MM.1S (cell line): ENCODE results near the gene ZBTB7A.

Source experiments
- DNase-seq: peaks from one replicate; pipeline ENCODE4 v3.0.0-alpha.2; 2015
- H2AFZ ChIP-seq: fragments of 300-600 bp; sonication (generic); 2 replicates; pipeline ENCODE4 v1.6.0; 2016; ENCODE audit warnings: antibody characterized with exemption, low read length
- H3F3A ChIP-seq: fragments of 300-600 bp; sonication (generic); 2 replicates; pipeline ENCODE4 v1.6.1; 2016; ENCODE audit warnings: mild to moderate bottlenecking, antibody characterized with exemption, low read length, moderate library complexity, mixed read lengths; ENCODE audit not compliant: insufficient read depth
- H3K27ac ChIP-seq: fragments of 300-600 bp; sonication (generic); 2 replicates; pipeline ENCODE4 v1.5.1; 2016; ENCODE audit warnings: mild to moderate bottlenecking, low read length
- H3K27me3 ChIP-seq: fragments of 300-600 bp; sonication (generic); replicated peaks from 2 replicates; pipeline ENCODE4 v1.6.0; 2016; ENCODE audit warnings: low read length; ENCODE audit not compliant: insufficient read depth
- H3K36me3 ChIP-seq: fragments of 300-600 bp; sonication (generic); replicated peaks from 2 replicates; pipeline ENCODE4 v1.6.1; 2016; ENCODE audit warnings: mild to moderate bottlenecking, low read length, mixed read lengths; ENCODE audit not compliant: insufficient read depth
- H3K4me1 ChIP-seq: fragments of 300-600 bp; sonication (generic); 2 replicates; pipeline ENCODE4 v1.6.1; 2016; ENCODE audit warnings: low read length, mixed read lengths
- H3K4me2 ChIP-seq: fragments of 300-600 bp; sonication (generic); 2 replicates; pipeline ENCODE4 v1.6.0; 2016; ENCODE audit warnings: low read depth, low read length
- H3K4me3 ChIP-seq: fragments of 300-600 bp; sonication (generic); 2 replicates; pipeline ENCODE4 v1.5.1; 2016; ENCODE audit warnings: low read length, mixed read lengths
- H3K79me2 ChIP-seq: fragments of 300-600 bp; sonication (generic); 2 replicates; pipeline ENCODE4 v1.6.1; 2016; ENCODE audit warnings: mixed run types, low read length, mixed read lengths
- H3K9ac ChIP-seq: fragments of 300-600 bp; sonication (generic); 2 replicates; pipeline ENCODE4 v1.6.1; 2016; ENCODE audit warnings: low read length, mixed read lengths
- H3K9me2 ChIP-seq: fragments of 300-600 bp; sonication (generic); replicated peaks from 2 replicates; pipeline ENCODE4 v1.6.1; 2016; ENCODE audit warnings: mild to moderate bottlenecking, low read length, mixed read lengths; ENCODE audit not compliant: insufficient read depth
- H3K9me3 ChIP-seq: fragments of 300-600 bp; sonication (generic); replicated peaks from 2 replicates; pipeline ENCODE4 v1.6.1; 2016; ENCODE audit warnings: mild to moderate bottlenecking, low read length, mixed read lengths; ENCODE audit not compliant: insufficient read depth
- H4K20me1 ChIP-seq: fragments of 300-600 bp; sonication (generic); 2 replicates; pipeline ENCODE4 v1.6.1; 2016; ENCODE audit warnings: mild to moderate bottlenecking, low read length, moderate library complexity, mixed read lengths; ENCODE audit not compliant: insufficient read depth
- EZH2 ChIP-seq: fragments of 300-600 bp; sonication (generic); optimal IDR thresholded peaks from 2 replicates; pipeline ENCODE3; 2017; ENCODE audit warnings: low read depth, mild to moderate bottlenecking, antibody characterized with exemption, low read length, mixed read lengths
- EZH2phosphoT487 ChIP-seq: fragments of 300-600 bp; sonication (generic); IDR thresholded peaks from 2 replicates; pipeline ENCODE4 v1.6.1; 2018; ENCODE audit warnings: antibody characterized with exemption, low read length
- TF ChIP-seq, protein P1 (sequence below): fragments of 300-600 bp; sonication (generic); IDR thresholded peaks from 2 replicates; pipeline ENCODE4 v1.5.1; 2016; ENCODE audit warnings: antibody characterized with exemption, low read length, mixed read lengths

ZBTB7A gene

DNA sequence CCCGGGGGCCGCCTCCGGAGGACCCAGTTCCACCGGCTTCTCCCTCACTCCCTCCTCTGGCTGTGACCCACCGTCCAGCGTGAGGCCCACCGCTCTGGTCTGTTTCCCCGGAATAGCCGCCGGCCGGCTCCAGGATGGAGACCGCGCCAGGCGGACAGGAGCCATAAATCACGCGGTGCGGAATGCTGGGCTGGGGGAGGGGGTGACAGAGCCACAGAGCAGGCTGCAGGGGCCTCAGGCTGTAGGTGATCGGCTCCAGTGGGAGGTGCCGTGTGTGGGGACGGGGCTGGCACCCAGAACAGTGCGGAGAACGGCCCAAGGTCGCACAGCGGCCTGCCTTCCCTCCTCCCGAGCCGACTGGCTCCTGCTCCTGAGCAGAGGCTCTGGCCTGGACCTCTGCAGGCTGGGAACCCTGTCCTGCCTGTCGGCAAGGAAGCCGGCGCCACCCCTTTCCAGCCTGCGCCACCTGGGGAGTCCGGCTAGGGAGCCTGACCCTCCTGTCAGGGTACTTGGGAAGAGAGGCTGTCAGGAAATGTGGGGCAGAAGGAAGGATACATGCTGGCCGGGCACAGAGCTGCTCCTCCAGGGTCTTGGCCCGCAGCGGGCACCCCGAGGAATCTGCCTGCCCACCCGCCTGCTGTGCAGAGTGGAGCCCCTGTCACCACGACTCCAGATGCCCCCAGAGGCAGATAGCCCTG lies 50.8 kb downstream of the ZBTB7A start:
- Histone ChIP-seq H4K20me1 (0 out of 2 replicates have a peak, but pooled peaks cover 3% of the 10 kb centered on the region), H3K9me2 (no peaks in the 10 kb centered on the region), H3K27me3 (no peaks in the 10 kb centered on the region), H3K9me3 (no peaks in the 10 kb centered on the region), H3F3A (no peaks in the 10 kb centered on the region), H3K27ac (no peak overlapping the region), H2AFZ (no peak overlapping the region), H3K4me1 (no peaks in the 10 kb centered on the region), H3K4me3 (no peak overlapping the region), H3K36me3 (no peaks in the 10 kb centered on the region; the same call in 1 of the 2 replicates), H3K4me2 (no peak overlapping the region), H3K9ac (no peak overlapping the region), H3K79me2 (peaks cover 93% of the 10 kb centered on the region)
- TF ChIP-seq EZH2 (no peak), EZH2phosphoT487 (no peak)
- TF ChIP-seq, protein P1, sequence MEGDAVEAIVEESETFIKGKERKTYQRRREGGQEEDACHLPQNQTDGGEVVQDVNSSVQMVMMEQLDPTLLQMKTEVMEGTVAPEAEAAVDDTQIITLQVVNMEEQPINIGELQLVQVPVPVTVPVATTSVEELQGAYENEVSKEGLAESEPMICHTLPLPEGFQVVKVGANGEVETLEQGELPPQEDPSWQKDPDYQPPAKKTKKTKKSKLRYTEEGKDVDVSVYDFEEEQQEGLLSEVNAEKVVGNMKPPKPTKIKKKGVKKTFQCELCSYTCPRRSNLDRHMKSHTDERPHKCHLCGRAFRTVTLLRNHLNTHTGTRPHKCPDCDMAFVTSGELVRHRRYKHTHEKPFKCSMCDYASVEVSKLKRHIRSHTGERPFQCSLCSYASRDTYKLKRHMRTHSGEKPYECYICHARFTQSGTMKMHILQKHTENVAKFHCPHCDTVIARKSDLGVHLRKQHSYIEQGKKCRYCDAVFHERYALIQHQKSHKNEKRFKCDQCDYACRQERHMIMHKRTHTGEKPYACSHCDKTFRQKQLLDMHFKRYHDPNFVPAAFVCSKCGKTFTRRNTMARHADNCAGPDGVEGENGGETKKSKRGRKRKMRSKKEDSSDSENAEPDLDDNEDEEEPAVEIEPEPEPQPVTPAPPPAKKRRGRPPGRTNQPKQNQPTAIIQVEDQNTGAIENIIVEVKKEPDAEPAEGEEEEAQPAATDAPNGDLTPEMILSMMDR = no peak
- DNase-seq = no peak

DNA sequence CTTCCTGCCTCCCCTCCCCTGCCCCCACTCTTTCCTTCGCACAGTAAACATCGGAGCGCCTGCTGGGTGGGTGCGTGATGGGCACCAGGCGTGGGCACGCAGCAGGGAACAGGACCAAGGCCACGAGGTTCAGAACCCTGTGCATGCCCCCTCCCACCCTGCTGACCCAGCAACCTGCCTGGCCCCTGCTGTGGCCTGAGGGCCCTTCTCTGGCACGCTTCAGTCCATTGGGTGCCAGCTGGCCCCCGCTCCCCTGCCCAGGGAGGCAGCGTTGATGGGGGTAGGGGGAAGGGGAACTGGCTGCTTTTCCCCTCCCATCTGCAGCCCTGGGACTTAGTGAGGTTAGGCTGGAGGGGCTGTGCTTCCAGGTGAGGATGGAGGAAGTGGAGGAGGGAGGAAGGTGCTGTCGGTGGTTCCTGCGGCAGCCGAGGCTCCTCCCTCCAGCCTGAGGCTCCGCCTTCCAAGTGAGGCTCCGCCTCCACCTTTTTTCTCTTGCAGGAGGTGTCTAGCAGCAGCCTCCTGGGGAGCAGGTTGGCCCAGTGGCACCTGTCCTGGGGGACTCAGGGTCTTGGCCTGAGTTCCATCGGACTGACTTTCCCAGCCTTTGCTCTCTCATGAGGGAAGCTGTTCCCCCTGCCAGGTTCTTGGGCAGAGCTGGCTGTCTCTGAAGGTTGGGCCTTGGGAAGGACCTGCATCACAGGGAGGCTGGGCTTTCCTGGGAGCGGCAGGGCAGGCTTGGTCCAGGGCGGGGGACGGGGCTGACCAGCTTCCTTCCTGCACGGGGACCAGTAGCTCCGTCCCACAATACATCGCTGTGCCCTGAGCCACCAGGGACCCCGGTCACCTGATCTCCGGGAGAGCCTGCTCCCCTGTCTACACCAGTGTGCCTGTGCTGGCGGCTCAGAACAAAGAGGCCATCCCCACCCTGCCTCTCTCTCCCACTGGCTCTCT lies 51.9 kb downstream of the ZBTB7A start:
- no peak overlapping the region for H3K9ac ChIP-seq

DNA sequence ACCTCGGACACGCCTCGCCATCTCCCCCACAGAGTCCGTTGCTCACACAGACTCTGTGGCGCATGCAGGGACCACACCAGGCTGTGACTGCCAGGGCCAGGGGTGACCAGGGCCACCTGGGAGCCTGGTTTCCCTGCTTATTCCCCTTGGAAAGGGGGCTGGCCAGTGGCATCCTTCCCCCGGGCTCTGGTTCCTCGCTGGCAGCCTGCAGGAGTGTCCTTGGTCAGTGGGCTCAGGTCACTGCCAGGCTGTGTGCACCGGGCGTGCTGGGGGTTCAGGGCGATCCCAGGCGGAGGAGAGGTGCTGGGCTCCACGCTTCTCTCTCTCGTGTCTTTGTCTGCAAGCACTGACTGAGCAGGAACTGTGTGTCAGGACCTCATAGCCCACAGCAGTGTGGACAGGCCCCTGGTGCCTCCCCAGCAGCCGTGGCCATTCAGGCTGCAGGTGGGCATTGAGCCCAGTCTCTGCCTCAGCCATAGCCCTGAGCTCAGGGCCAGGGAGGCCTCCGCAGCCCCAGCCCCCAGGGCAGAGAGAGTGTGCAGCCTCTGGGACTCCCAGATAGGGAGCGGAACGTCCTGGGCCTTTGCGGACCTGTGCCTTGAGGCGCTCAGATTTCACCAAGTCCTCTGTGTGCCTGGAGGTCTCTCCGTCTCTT lies 52.7 kb downstream of the ZBTB7A start:
- Histone ChIP-seq H3K4me1 (peaks cover 2% of the 10 kb centered on the region), H2AFZ (no peak overlapping the region), H3K27me3 (no peaks in the 10 kb centered on the region), H3K9me3 (no peaks in the 10 kb centered on the region), H3K4me2 (no peak overlapping the region), H3K36me3 (no peaks in the 10 kb centered on the region; the same call in 1 of the 2 replicates), H3K9ac (no peak overlapping the region), H3K27ac (no peak overlapping the region), H4K20me1 (0 out of 2 replicates have a peak, but pooled peaks cover 3% of the 10 kb centered on the region), H3K9me2 (no peaks in the 10 kb centered on the region), H3F3A (no peaks in the 10 kb centered on the region), H3K4me3 (no peak overlapping the region), H3K79me2 (peaks cover 95% of the 10 kb centered on the region)
- TF ChIP-seq EZH2 (no peak), EZH2phosphoT487 (no peak)
- TF ChIP-seq, protein P1 = no peak
- DNase-seq = no peak

More for the DNA sequence above, 51.9 kb downstream of the ZBTB7A start:
- Histone ChIP-seq H3K4me3 (no peak overlapping the region), H3K27ac (no peak overlapping the region), H4K20me1 (0 out of 2 replicates have a peak, but pooled peaks cover 3% of the 10 kb centered on the region), H3K27me3 (no peaks in the 10 kb centered on the region), H3K4me1 (no peaks in the 10 kb centered on the region), H3K79me2 (peaks cover 94% of the 10 kb centered on the region), H3K9me3 (no peaks in the 10 kb centered on the region), H3K4me2 (no peak overlapping the region), H3K36me3 (no peaks in the 10 kb centered on the region; the same call in 1 of the 2 replicates), H3K9me2 (no peaks in the 10 kb centered on the region), H3F3A (no peaks in the 10 kb centered on the region), H2AFZ (no peak overlapping the region)
- TF ChIP-seq EZH2 (no peak), EZH2phosphoT487 (no peak)
- TF ChIP-seq, protein P1 = no peak
- no peak for DNase-seq
